ENCODE measurements around the gene LGALS4.
"Not testable (repeated sequence)": the region's sequence is repeated elsewhere in the genome, so short reads cannot be mapped to it uniquely, and the experiment has no call there.

- TF ChIP-seq EZH2 (IDR thresholded peaks at IDR 0.05; ENCODE audit: low read depth, unreplicated experiment); JUNB (IDR thresholded peaks at IDR 0.05; ENCODE audit: unreplicated experiment); CREB1 (CRISPR knock-in tag; IDR thresholded peaks at IDR 0.05; ENCODE audit: low read depth); NANOG (IDR thresholded peaks at IDR 0.05; ENCODE audit: borderline replicate concordance); POLR2AphosphoS5 (IDR thresholded peaks at IDR 0.05; ENCODE audit: low read depth); EZH2phosphoT487 (IDR thresholded peaks at IDR 0.05; ENCODE audit: unreplicated experiment): not testable (repeated sequence)
- TF ChIP-seq, protein P1, sequence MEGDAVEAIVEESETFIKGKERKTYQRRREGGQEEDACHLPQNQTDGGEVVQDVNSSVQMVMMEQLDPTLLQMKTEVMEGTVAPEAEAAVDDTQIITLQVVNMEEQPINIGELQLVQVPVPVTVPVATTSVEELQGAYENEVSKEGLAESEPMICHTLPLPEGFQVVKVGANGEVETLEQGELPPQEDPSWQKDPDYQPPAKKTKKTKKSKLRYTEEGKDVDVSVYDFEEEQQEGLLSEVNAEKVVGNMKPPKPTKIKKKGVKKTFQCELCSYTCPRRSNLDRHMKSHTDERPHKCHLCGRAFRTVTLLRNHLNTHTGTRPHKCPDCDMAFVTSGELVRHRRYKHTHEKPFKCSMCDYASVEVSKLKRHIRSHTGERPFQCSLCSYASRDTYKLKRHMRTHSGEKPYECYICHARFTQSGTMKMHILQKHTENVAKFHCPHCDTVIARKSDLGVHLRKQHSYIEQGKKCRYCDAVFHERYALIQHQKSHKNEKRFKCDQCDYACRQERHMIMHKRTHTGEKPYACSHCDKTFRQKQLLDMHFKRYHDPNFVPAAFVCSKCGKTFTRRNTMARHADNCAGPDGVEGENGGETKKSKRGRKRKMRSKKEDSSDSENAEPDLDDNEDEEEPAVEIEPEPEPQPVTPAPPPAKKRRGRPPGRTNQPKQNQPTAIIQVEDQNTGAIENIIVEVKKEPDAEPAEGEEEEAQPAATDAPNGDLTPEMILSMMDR (conservative IDR thresholded peaks at IDR 0.05; ENCODE audit: low read depth in 2 of 2), result not testable (repeated sequence)
- TF ChIP-seq, protein P2, sequence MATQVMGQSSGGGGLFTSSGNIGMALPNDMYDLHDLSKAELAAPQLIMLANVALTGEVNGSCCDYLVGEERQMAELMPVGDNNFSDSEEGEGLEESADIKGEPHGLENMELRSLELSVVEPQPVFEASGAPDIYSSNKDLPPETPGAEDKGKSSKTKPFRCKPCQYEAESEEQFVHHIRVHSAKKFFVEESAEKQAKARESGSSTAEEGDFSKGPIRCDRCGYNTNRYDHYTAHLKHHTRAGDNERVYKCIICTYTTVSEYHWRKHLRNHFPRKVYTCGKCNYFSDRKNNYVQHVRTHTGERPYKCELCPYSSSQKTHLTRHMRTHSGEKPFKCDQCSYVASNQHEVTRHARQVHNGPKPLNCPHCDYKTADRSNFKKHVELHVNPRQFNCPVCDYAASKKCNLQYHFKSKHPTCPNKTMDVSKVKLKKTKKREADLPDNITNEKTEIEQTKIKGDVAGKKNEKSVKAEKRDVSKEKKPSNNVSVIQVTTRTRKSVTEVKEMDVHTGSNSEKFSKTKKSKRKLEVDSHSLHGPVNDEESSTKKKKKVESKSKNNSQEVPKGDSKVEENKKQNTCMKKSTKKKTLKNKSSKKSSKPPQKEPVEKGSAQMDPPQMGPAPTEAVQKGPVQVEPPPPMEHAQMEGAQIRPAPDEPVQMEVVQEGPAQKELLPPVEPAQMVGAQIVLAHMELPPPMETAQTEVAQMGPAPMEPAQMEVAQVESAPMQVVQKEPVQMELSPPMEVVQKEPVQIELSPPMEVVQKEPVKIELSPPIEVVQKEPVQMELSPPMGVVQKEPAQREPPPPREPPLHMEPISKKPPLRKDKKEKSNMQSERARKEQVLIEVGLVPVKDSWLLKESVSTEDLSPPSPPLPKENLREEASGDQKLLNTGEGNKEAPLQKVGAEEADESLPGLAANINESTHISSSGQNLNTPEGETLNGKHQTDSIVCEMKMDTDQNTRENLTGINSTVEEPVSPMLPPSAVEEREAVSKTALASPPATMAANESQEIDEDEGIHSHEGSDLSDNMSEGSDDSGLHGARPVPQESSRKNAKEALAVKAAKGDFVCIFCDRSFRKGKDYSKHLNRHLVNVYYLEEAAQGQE (IDR thresholded peaks at IDR 0.05; ENCODE audit: unreplicated experiment), result not testable (repeated sequence)
Measured at GRCh38 chr19:38761884-38762389, 50.8 kb downstream of the LGALS4 start.

Data from GM23338 (cell line).